Adipocyte (in vitro differentiated cells): ENCODE data around the gene TMEM106C.

ENCODE experiments used
- DNase-seq: peaks from one replicate; pipeline ENCODE4 v3.0.0-alpha.2; 2015; ENCODE audit warnings: low read depth
- H3K27me3 ChIP-seq: replicated peaks from 2 replicates; pipeline ENCODE4 v1.7.0; 2013; ENCODE audit warnings: mild to moderate bottlenecking, low read length, moderate library complexity; ENCODE audit not compliant: control insufficient read depth, insufficient read depth
- H3K36me3 ChIP-seq: 2 replicates; pipeline ENCODE4 v1.7.0; 2013; ENCODE audit warnings: low read length, mild to moderate bottlenecking, moderate library complexity; ENCODE audit not compliant: control insufficient read depth, insufficient read depth, severe bottlenecking
- H3K4me1 ChIP-seq: 2 replicates; pipeline ENCODE4 v1.7.0; 2013; ENCODE audit warnings: mild to moderate bottlenecking, low read length, moderate library complexity; ENCODE audit not compliant: control insufficient read depth, insufficient read depth
- H3K4me3 ChIP-seq: 2 replicates; pipeline ENCODE4 v1.7.0; 2013; ENCODE audit warnings: mild to moderate bottlenecking, low read length, moderate library complexity
- H3K9ac ChIP-seq: 2 replicates; pipeline ENCODE4 v1.7.0; 2013; ENCODE audit warnings: mild to moderate bottlenecking, low read length, moderate library complexity
- H3K9me3 ChIP-seq: 2 replicates; pipeline ENCODE4 v1.7.0; 2013; ENCODE audit warnings: mild to moderate bottlenecking, low read length, moderate library complexity; ENCODE audit not compliant: control insufficient read depth

The TMEM106C gene

DNA sequence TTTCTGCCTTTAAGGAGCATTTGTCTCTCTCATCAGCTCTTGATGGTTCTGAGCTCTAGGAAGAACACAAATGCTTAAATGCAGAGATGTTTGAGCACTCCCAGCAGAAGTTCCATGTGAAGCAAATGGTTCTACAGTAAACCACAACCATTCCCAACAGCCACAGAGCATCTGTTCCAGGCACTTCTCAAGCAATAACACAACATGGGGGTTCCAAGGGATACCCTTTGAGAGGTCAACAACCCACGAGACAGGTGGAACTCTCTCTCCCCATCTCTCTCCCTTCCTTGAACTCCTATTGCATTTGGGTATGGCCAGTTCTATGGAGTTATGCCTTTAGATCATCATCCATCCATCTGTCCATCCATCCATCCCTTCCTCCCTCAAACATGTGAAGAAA lies 46.1 kb downstream of the TMEM106C start:
- no peak for DNase-seq
- no peak overlapping the region for H3K9ac ChIP-seq
- no peak overlapping the region for H3K4me3 ChIP-seq
- H3K9me3 ChIP-seq: no peaks in the 10 kb centered on the region
- peaks cover 83% of the 10 kb centered on the region for H3K27me3 ChIP-seq
- H3K4me1 ChIP-seq: no peaks in the 10 kb centered on the region
- no peaks in the 10 kb centered on the region for H3K36me3 ChIP-seq

- Histone ChIP-seq H3K36me3 (no peaks in the 10 kb centered on the region), H3K4me3 (no peak overlapping the region), H3K9me3 (no peaks in the 10 kb centered on the region), H3K9ac (no peak overlapping the region), H3K4me1 (no peaks in the 10 kb centered on the region), H3K27me3 (peaks cover 83% of the 10 kb centered on the region)
- no peak for DNase-seq
These were observed 47.1 kb downstream of the TMEM106C start for GRCh38 chr12:48010366-48010970.

DNA sequence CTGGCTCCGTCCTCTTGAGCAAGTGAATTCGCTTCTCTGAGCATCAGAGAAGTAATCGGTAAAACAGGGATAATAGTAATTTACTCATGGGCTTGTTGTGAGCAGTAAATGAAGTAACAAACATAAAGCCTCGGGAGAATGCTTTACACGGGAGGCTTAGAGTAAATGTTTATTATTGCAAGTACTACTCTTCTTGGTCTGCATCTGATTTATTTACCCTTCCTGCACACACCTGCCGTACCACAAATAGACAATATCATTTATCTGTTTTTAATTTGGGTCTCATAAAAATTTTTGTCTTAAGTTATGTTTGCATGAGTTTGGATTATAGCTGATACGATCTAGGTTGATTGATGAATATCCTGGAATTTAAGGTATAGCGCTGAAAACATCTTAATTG lies 48.7 kb downstream of the TMEM106C start:
- H3K9me3 ChIP-seq: no peaks in the 10 kb centered on the region
- H3K4me1 ChIP-seq: no peaks in the 10 kb centered on the region
- H3K27me3 ChIP-seq: peaks cover 75% of the 10 kb centered on the region
- no peak overlapping the region for H3K4me3 ChIP-seq
- DNase-seq: no peak
- H3K9ac ChIP-seq: no peak overlapping the region
- no peaks in the 10 kb centered on the region for H3K36me3 ChIP-seq

DNA sequence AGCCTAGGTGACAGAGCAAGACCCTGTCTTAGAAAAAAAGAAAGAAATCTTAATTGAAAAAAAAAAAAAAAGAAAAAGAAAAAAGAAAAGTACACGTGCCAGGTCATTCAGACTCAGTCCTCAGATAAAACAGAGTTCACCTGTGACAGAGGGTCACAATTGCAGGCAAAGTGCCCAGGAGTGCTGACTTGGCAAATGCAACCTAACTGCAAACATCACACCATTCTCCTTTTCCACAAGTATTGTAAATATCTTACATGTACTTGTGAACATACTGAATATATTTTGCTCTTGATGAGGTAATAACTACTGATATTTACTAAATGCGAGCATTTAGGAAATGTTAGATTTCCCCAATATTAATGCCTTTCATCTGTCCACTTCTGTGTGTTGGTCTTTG lies 49.9 kb downstream of the TMEM106C start:
- peaks cover 78% of the 10 kb centered on the region for H3K27me3 ChIP-seq
- no peaks in the 10 kb centered on the region for H3K4me1 ChIP-seq
- H3K9ac ChIP-seq: no peak overlapping the region
- H3K4me3 ChIP-seq: no peak overlapping the region
- no peaks in the 10 kb centered on the region for H3K9me3 ChIP-seq
- no peaks in the 10 kb centered on the region for H3K36me3 ChIP-seq
- no peak for DNase-seq

GRCh38 chr12:48015129-48015528 lies 51.7 kb downstream of the TMEM106C start:
- peaks cover 76% of the 10 kb centered on the region for H3K27me3 ChIP-seq
- DNase-seq: no peak
- no peaks in the 10 kb centered on the region for H3K36me3 ChIP-seq
- no peaks in the 10 kb centered on the region for H3K4me1 ChIP-seq
- H3K9ac ChIP-seq: no peak overlapping the region
- H3K4me3 ChIP-seq: no peak overlapping the region
- no peaks in the 10 kb centered on the region for H3K9me3 ChIP-seq

- peaks cover 71% of the 10 kb centered on the region for H3K27me3 ChIP-seq
- H3K4me3 ChIP-seq: no peak overlapping the region
- no peaks in the 10 kb centered on the region for H3K9me3 ChIP-seq
- no peaks in the 10 kb centered on the region for H3K36me3 ChIP-seq
- H3K9ac ChIP-seq: no peak overlapping the region
- DNase-seq: no peak
- no peaks in the 10 kb centered on the region for H3K4me1 ChIP-seq
These were observed 52.6 kb downstream of the TMEM106C start for GRCh38 chr12:48015954-48016353.

DNA sequence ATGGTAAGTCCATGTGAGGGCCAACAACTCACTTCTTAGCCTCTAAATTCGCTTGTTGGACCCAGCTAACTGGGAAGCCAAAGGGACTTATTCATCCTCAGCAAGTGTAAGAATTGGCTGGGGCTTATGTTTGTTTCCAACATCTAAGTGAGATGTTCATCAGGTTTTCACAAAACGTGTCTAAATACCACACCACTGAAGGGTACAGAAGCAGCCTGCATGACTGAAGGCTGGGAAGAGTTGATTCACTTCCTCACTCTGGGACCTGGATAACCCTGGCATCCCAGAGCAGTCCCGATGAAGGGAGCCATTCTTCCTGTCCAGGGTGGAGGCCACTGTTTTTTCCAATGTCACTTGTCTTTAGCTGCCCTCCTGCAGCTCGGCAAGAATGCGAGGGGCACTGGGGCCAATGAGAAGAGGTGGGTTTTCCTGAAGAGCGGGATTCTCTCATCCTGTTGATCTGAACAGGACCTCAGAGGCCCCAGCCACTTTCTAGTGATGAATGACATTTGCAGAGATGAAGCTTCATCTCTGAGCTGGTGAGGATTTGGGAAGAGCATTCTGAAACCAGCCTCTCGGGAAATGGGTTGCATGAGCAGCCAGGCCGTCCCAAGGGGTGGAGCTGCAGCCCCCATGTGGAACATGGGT lies 53.1 kb downstream of the TMEM106C start:
- H3K9me3 ChIP-seq: no peaks in the 10 kb centered on the region
- no peaks in the 10 kb centered on the region for H3K36me3 ChIP-seq
- H3K27me3 ChIP-seq: peaks cover 76% of the 10 kb centered on the region
- no peaks in the 10 kb centered on the region for H3K4me1 ChIP-seq
- H3K9ac ChIP-seq: no peak overlapping the region
- DNase-seq: no peak
- no peak overlapping the region for H3K4me3 ChIP-seq

DNA sequence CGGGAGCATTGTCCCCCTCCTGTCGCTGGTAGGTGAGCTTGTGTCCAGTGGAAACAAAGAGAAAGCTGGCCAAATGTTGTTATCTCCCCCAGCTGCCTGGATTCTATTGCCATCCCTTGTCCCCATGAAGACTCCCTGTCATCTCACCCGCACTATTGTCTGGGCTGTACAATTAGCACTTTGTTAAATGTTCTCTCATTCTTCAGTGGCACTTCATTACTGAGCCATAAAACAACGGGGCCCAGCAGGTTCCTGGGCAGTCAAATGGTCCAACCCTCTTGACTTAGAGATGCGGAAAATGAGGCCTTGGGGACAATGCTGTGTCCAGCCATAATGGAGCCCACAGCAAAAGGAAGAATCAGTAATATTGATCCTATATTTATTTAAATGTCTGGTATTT lies 54.1 kb downstream of the TMEM106C start:
- no peaks in the 10 kb centered on the region for H3K36me3 ChIP-seq
- peaks cover 79% of the 10 kb centered on the region for H3K27me3 ChIP-seq
- no peak for DNase-seq
- H3K9me3 ChIP-seq: no peaks in the 10 kb centered on the region
- H3K9ac ChIP-seq: no peak overlapping the region
- H3K4me1 ChIP-seq: no peaks in the 10 kb centered on the region
- no peak overlapping the region for H3K4me3 ChIP-seq

- H3K4me3 ChIP-seq: no peak overlapping the region
- H3K27me3 ChIP-seq: peaks cover 80% of the 10 kb centered on the region
- no peaks in the 10 kb centered on the region for H3K36me3 ChIP-seq
- H3K4me1 ChIP-seq: no peaks in the 10 kb centered on the region
- no peaks in the 10 kb centered on the region for H3K9me3 ChIP-seq
- H3K9ac ChIP-seq: no peak overlapping the region
- DNase-seq: no peak
These were observed 54.7 kb downstream of the TMEM106C start for GRCh38 chr12:48017921-48018617.
